A549 (cell line): ENCODE measurements around the gene MRPS22. TPM values are rescaled to one million over a fixed set of nuclear protein-coding genes. Genes with fewer than 3 reads are reported as not detected.

Experiments used
- ATAC-seq, 2 experiments: fragments of 200-7000 bp in 1 of 2; fragments of >200 bp in 1 of 2; cut with Nextera tagmentation in 1 of 2; cut with Tn5 transposase in 1 of 2; 3 replicates each; pipeline versions ENCODE4 v1.8.0 to v1.9.1; 2018 to 2020; ENCODE audit warnings: mild to moderate bottlenecking in 1 of 2, moderate library complexity in 1 of 2
- CTCF ChIA-PET: fragments of 300-600 bp; sonication (Branson Sonifier 250); formaldehyde crosslinking; extraction: SDS; loops from one replicate; lab custom pipeline; 2021; ENCODE audit warnings: antibody characterized with exemption, inconsistent platforms; lab: Yijun Ruan, JAX
- POLR2A ChIA-PET: fragments of 350-600 bp; formaldehyde crosslinking; extraction: SDS; loops from one replicate; lab custom pipeline; 2021; ENCODE audit warnings: antibody characterized with exemption, inconsistent platforms; lab: Yijun Ruan, JAX
- DNase-seq, 2 experiments: peaks; one replicate each; pipeline versions ENCODE4 v3.0.0 to v3.0.0-alpha.2; 2011 to 2016; ENCODE audit warnings: low read depth in 1 of 2, low spot score in 1 of 2
- FAIRE-seq: peaks from 2 replicates; lab custom pipeline; 2011; peaks lifted over from hg19 to GRCh38; lab: Jason Lieb, UNC
- H3K27ac ChIP-seq, 2 experiments: fragments of >200 bp; sonication (Bioruptor Twin); formaldehyde crosslinking; 3 replicates each; pipeline ENCODE4 v1.5.1; 2016 to 2017
- H3K4me1 ChIP-seq: fragments of >200 bp; sonication (Bioruptor Twin); formaldehyde crosslinking; 3 replicates; pipeline ENCODE4 v1.6.1; 2016
- H3K4me2 ChIP-seq: fragments of >200 bp; sonication (Bioruptor Twin); formaldehyde crosslinking; 3 replicates; pipeline ENCODE4 v1.6.1; 2016
- H3K4me3 ChIP-seq: fragments of >200 bp; sonication (Bioruptor Twin); formaldehyde crosslinking; 3 replicates; pipeline ENCODE4 v1.5.1; 2016
- H3K9me3 ChIP-seq: fragments of >200 bp; sonication (Bioruptor Twin); formaldehyde crosslinking; 3 replicates; pipeline ENCODE4 v1.6.1; 2016
- BHLHE40 ChIP-seq: IDR thresholded peaks from 2 replicates; pipeline ENCODE4 v1.6.1; 2012; ENCODE audit warnings: low read depth, low read length, inconsistent platforms
- CBX2 ChIP-seq: fragments of 200-600 bp; sonication (generic); IDR thresholded peaks from 2 replicates; pipeline ENCODE4 v1.6.1; 2016; ENCODE audit warnings: low read depth, mild to moderate bottlenecking, borderline replicate concordance
- CBX8 ChIP-seq: fragments of 200-600 bp; sonication (generic); IDR thresholded peaks from 2 replicates; pipeline ENCODE4 v1.6.1; 2016
- CHD2 ChIP-seq: fragments of 150-350 bp; IDR thresholded peaks from 2 replicates; pipeline ENCODE4 v1.6.1; 2014; ENCODE audit warnings: low read length; ENCODE audit not compliant: partially characterized antibody
- CHD4 ChIP-seq: fragments of 200-600 bp; sonication (generic); IDR thresholded peaks from 2 replicates; pipeline ENCODE4 v1.6.1; 2016; ENCODE audit warnings: antibody characterized with exemption, mild to moderate bottlenecking, borderline replicate concordance
- EP300 ChIP-seq, 2 experiments: fragments of >200 bp; sonication (Bioruptor Twin); formaldehyde crosslinking; IDR thresholded peaks; 2 replicates in 1 of 2; 3 replicates in 1 of 2; pipeline ENCODE4 v1.6.1; 2016 to 2017
- ESRRA ChIP-seq: fragments of 150-350 bp; IDR thresholded peaks from 2 replicates; pipeline ENCODE4 v1.6.1; 2014; ENCODE audit warnings: mild to moderate bottlenecking, low read length, borderline replicate concordance
- FOSL2 ChIP-seq, 2 experiments: fragments of 450-650 bp in 1 of 2; fragments of >200 bp in 1 of 2; sonication (Bioruptor Twin) in 1 of 2; formaldehyde crosslinking; IDR thresholded peaks; 2 replicates each; pipeline versions ENCODE4 v1.5.0 to v1.6.1; 2016 to 2020; ENCODE audit warnings: mild to moderate bottlenecking in 1 of 2, moderate library complexity in 1 of 2
- FOXS1 ChIP-seq: fragments of 250-450 bp; sonication (Bioruptor Pico); IDR thresholded peaks from 2 replicates; pipeline ENCODE4 v1.5.0; 2020; ENCODE audit warnings: mild to moderate bottlenecking, moderate library complexity
- HDAC2 ChIP-seq: fragments of 200-600 bp; sonication (generic); IDR thresholded peaks from 2 replicates; pipeline ENCODE4 v1.6.1; 2016
- JUN ChIP-seq, 2 experiments: fragments of >200 bp; sonication (Bioruptor Twin); formaldehyde crosslinking; IDR thresholded peaks; 2 replicates in 1 of 2; 3 replicates in 1 of 2; pipeline ENCODE4 v1.6.1; 2016 to 2017
- JUNB ChIP-seq: fragments of >200 bp; sonication (Bioruptor Twin); formaldehyde crosslinking; IDR thresholded peaks from 2 replicates; pipeline ENCODE4 v1.6.1; 2016
- KDM5A ChIP-seq: fragments of 200-600 bp; sonication (generic); IDR thresholded peaks from 2 replicates; pipeline ENCODE4 v1.6.1; 2016; ENCODE audit warnings: antibody characterized with exemption, mild to moderate bottlenecking
- MAZ ChIP-seq: fragments of 150-350 bp; IDR thresholded peaks from 2 replicates; pipeline ENCODE4 v1.6.1; 2014; ENCODE audit warnings: antibody characterized with exemption, low read depth, low read length, borderline replicate concordance
- MYC ChIP-seq: IDR thresholded peaks from 2 replicates; pipeline ENCODE4 v1.6.1; 2012; ENCODE audit warnings: mild to moderate bottlenecking, inconsistent platforms, low read length, improper control_type of control experiment, borderline replicate concordance
- NFE2L2 ChIP-seq: fragments of 150-350 bp; conservative IDR thresholded peaks from 2 replicates; pipeline ENCODE4 v1.6.1; 2014; ENCODE audit warnings: low read length
- NPAS2 ChIP-seq: fragments of 250-450 bp; sonication (Bioruptor Pico); IDR thresholded peaks from 2 replicates; pipeline ENCODE4 v1.8.0; 2022; ENCODE audit warnings: mild to moderate bottlenecking, moderate library complexity, borderline replicate concordance
- RFX5 ChIP-seq: fragments of 450-650 bp; IDR thresholded peaks from 2 replicates; pipeline ENCODE4 v1.7.1; 2014; ENCODE audit warnings: antibody characterized with exemption, mild to moderate bottlenecking, moderate library complexity
- RNF2 ChIP-seq: fragments of 200-600 bp; sonication (generic); IDR thresholded peaks from 2 replicates; pipeline ENCODE4 v1.6.1; 2016; ENCODE audit warnings: low read depth, mild to moderate bottlenecking, antibody characterized with exemption, moderate library complexity, borderline replicate concordance
- TP53 ChIP-seq: fragments of 250-450 bp; sonication (Bioruptor Pico); IDR thresholded peaks from 2 replicates; pipeline ENCODE4 v1.5.0; 2021; ENCODE audit warnings: mild to moderate bottlenecking, moderate library complexity
- ZNF302 ChIP-seq: fragments of 250-450 bp; sonication (Bioruptor Pico); IDR thresholded peaks from 2 replicates; pipeline ENCODE4 v1.9.0; 2021; ENCODE audit warnings: inconsistent platforms, mild to moderate bottlenecking, moderate library complexity
- ZSCAN20 ChIP-seq: fragments of 250-450 bp; sonication (Bioruptor Pico); IDR thresholded peaks from 2 replicates; pipeline ENCODE4 v1.8.0; 2022; ENCODE audit warnings: mild to moderate bottlenecking, moderate library complexity
- polyA plus RNA-seq, 4 experiments: library from polyadenylated mRNA; depleted of rRNA in 3 of 4; stranded (reverse); fragments of >200 nt; fragmentation: RNase III in 1 of 4; extraction: RNeasy Plus Mini Kit Qiagen cat#74134 plus additional on column Dnase treatment in 1 of 4; gene quantifications; 2 replicates in 3 of 4; 3 replicates in 1 of 4; pipeline ENCODE4 v1.2.3, GENCODE V29; 2011 to 2017
- TF ChIP-seq, protein P1 (sequence below): fragments of >200 bp; sonication (Bioruptor Twin); formaldehyde crosslinking; IDR thresholded peaks from 2 replicates; pipeline ENCODE4 v1.6.1; 2016
- TF ChIP-seq, protein P2 (sequence below): IDR thresholded peaks from 2 replicates; pipeline ENCODE4 v1.6.1; 2012; ENCODE audit warnings: low read depth, borderline replicate concordance
- TF ChIP-seq, protein P3 (sequence below): fragments of 450-650 bp; IDR thresholded peaks from 2 replicates; pipeline ENCODE4 v1.6.1; 2014; ENCODE audit warnings: antibody characterized with exemption
- TF ChIP-seq, protein P4 (sequence below): IDR thresholded peaks from 2 replicates; pipeline ENCODE4 v1.6.1; 2012

MRPS22 gene
- polyA plus RNA-seq, 2 of the 4 experiments (the other 2 are of a cell fraction): 47.3 to 57.3 TPM

DNA sequence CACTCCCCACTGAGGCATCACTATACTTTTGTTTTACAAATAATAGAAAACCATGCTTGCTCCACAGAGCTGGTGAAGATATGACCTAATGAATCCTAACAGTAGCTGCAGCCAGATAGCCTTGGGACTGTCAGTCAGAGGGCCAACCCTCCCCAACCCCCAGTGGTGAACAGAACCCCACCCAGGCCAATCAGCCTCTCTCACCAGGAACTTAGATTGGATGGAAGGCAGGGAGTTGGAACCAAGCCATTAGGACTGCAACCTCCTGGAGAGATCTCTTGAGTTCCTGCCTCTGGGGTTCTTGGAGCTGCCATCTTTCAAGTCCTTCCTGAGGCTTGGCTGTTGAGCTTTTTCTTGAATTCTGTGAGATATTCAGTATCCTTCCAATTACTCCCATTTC lies 3.0 kb upstream of the MRPS22 start:
- no peak for ATAC-seq
- Histone ChIP-seq H3K4me3 (no peak overlapping the region), H3K9me3 (no peaks in the 10 kb centered on the region), H3K27ac (no peak overlapping the region), H3K4me2 (no peak overlapping the region), H3K4me1 (peaks cover 9% of the 10 kb centered on the region; the same call in 1 of the 3 replicates)
- DNase-seq: no peak
- FAIRE-seq: no peak
- CTCF ChIA-PET: interaction anchor here (1.2 to 4.5 kb wide), 5 partner anchors 11 to 405 kb away, joined by 3 to 26 read pairs (median 6); no protein-coding TSS in a partner anchor
- TF ChIP-seq NPAS2 (CRISPR knock-in tag) (no peak), ZSCAN20 (CRISPR knock-in tag) (no peak), JUN (IDR thresholded peaks at IDR 0.05) (no peak), JUNB (no peak), ZNF302 (CRISPR knock-in tag) (no peak), EP300 (IDR thresholded peaks at IDR 0.05) (no peak), CHD2 (no peak), CBX8 (no peak), FOXS1 (no peak), MYC (no peak), BHLHE40 (no peak), MAZ (no peak), RFX5 (no peak), CHD4 (no peak)
- TF ChIP-seq, protein P1, sequence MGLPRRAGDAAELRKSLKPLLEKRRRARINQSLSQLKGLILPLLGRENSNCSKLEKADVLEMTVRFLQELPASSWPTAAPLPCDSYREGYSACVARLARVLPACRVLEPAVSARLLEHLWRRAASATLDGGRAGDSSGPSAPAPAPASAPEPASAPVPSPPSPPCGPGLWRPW: no peak
- TF ChIP-seq, protein P2, sequence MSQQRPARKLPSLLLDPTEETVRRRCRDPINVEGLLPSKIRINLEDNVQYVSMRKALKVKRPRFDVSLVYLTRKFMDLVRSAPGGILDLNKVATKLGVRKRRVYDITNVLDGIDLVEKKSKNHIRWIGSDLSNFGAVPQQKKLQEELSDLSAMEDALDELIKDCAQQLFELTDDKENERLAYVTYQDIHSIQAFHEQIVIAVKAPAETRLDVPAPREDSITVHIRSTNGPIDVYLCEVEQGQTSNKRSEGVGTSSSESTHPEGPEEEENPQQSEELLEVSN: no peak
- POLR2A ChIA-PET: interaction anchor here (0.5 kb wide), 1 partner anchor 405 kb away, joined by 4 read pairs; no protein-coding TSS in a partner anchor

DNA sequence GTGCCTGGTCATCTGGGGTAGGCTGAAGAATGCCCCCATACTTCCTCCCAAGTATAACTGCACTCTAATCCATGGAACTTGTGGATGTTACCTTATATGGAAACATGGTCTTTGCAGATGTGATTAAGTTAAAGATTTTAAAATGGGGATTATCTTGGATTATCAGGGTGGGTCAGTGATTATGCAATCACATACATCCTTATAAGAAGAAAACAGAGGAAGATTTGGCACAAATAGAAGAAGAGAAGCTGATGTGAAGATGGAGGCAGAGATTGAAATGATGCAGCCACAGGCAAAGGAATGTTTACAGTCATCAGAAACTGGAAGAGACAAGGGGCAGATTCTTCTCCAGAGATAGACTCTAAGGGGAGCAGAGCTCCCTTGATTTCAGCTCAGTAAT lies 1.8 kb upstream of the MRPS22 start:
- no peak for DNase-seq
- Histone ChIP-seq H3K4me2 (no peak overlapping the region), H3K9me3 (no peaks in the 10 kb centered on the region), H3K4me1 (peaks cover 9% of the 10 kb centered on the region; the same call in 1 of the 3 replicates), H3K4me3 (no peak overlapping the region), H3K27ac (no peak overlapping the region)
- ATAC-seq: no peak
- POLR2A ChIA-PET: no interaction called here
- CTCF ChIA-PET: interaction anchor here (0.8 to 4.5 kb wide), 6 partner anchors 11 to 406 kb away, joined by 3 to 26 read pairs (median 5); no protein-coding TSS in a partner anchor
- FAIRE-seq: no peak
- TF ChIP-seq FOXS1 (no peak), RNF2 (no peak), TP53 (no peak), FOSL2 (IDR thresholded peaks at IDR 0.05) (no peak), FOSL2 (CRISPR knock-in tag; IDR thresholded peaks at IDR 0.05) (no peak), HDAC2 (no peak), BHLHE40 (no peak), JUNB (no peak), ESRRA (no peak), EP300 (IDR thresholded peaks at IDR 0.05) (no peak), MAZ (no peak), ZSCAN20 (CRISPR knock-in tag) (no peak), CBX2 (no peak), NFE2L2 (no peak), CBX8 (no peak), KDM5A (no peak)
- TF ChIP-seq, protein P3, sequence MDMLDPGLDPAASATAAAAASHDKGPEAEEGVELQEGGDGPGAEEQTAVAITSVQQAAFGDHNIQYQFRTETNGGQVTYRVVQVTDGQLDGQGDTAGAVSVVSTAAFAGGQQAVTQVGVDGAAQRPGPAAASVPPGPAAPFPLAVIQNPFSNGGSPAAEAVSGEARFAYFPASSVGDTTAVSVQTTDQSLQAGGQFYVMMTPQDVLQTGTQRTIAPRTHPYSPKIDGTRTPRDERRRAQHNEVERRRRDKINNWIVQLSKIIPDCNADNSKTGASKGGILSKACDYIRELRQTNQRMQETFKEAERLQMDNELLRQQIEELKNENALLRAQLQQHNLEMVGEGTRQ: no peak
- TF ChIP-seq, protein P4, sequence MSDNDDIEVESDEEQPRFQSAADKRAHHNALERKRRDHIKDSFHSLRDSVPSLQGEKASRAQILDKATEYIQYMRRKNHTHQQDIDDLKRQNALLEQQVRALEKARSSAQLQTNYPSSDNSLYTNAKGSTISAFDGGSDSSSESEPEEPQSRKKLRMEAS: no peak
